Nephron progenitor cell (in vitro differentiated cells): ENCODE results near the gene ARHGAP32.

Experiments
- DNase-seq: peaks from one replicate; pipeline ENCODE4 v3.0.0; 2021
- H3K27ac Mint-ChIP-seq: 2 replicates; pipeline ENCODE4 v1.8.0; 2021; ENCODE audit warnings: mild to moderate bottlenecking, moderate library complexity, mixed read lengths
- H3K27me3 Mint-ChIP-seq: 2 replicates; pipeline ENCODE4 v1.8.0; 2021; ENCODE audit warnings: mild to moderate bottlenecking, low read depth, mixed read lengths; ENCODE audit not compliant: poor library complexity
- H3K36me3 Mint-ChIP-seq: 2 replicates; pipeline ENCODE4 v1.8.0; 2021; ENCODE audit warnings: low read depth, mixed read lengths
- H3K4me1 Mint-ChIP-seq: 2 replicates; pipeline ENCODE4 v1.8.0; 2021; ENCODE audit warnings: mixed read lengths
- H3K4me3 Mint-ChIP-seq: 2 replicates; pipeline ENCODE4 v1.8.0; 2021; ENCODE audit warnings: mild to moderate bottlenecking, moderate library complexity, mixed read lengths
- H3K9me3 Mint-ChIP-seq: 2 replicates; pipeline ENCODE4 v1.8.0; 2021; ENCODE audit warnings: mild to moderate bottlenecking, moderate library complexity, mixed read lengths
- TF ChIP-seq, protein P1 (sequence below): fragments of 200-600 bp; sonication (generic); IDR thresholded peaks from 2 replicates; pipeline ENCODE4 v1.5.0; 2021; ENCODE audit warnings: antibody characterized with exemption

The ARHGAP32 gene

DNA sequence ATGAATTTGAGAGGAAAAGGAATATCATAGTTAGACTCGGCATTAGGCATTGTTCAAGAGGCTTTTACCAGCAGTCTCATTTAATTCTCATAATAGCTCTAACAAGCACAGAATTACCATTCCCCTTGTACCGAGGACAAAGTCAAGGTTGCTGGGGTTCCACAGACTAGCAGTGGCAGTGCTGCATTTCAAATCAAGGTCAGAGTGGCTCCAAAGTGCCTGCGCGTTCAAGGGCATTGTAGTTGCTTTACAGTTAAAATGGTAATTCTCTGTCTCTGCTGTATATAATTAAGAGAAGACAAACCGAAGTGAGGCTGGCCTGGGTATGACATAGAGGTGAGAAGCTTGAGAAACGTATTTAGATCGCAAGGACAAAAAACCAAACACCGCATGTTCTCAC is 209.1 kb downstream of the ARHGAP32 start:
- Mint-ChIP-seq H3K4me1 (no peaks in the 10 kb centered on the region), H3K4me3 (no peak overlapping the region), H3K9me3 (no peaks in the 10 kb centered on the region), H3K27me3 (no peaks in the 10 kb centered on the region), H3K36me3 (peaks cover 23% of the 10 kb centered on the region), H3K27ac (peak overlapping the region; percentile 43)
- DNase-seq = no peak
- TF ChIP-seq, protein P1, sequence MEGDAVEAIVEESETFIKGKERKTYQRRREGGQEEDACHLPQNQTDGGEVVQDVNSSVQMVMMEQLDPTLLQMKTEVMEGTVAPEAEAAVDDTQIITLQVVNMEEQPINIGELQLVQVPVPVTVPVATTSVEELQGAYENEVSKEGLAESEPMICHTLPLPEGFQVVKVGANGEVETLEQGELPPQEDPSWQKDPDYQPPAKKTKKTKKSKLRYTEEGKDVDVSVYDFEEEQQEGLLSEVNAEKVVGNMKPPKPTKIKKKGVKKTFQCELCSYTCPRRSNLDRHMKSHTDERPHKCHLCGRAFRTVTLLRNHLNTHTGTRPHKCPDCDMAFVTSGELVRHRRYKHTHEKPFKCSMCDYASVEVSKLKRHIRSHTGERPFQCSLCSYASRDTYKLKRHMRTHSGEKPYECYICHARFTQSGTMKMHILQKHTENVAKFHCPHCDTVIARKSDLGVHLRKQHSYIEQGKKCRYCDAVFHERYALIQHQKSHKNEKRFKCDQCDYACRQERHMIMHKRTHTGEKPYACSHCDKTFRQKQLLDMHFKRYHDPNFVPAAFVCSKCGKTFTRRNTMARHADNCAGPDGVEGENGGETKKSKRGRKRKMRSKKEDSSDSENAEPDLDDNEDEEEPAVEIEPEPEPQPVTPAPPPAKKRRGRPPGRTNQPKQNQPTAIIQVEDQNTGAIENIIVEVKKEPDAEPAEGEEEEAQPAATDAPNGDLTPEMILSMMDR = no peak

DNA sequence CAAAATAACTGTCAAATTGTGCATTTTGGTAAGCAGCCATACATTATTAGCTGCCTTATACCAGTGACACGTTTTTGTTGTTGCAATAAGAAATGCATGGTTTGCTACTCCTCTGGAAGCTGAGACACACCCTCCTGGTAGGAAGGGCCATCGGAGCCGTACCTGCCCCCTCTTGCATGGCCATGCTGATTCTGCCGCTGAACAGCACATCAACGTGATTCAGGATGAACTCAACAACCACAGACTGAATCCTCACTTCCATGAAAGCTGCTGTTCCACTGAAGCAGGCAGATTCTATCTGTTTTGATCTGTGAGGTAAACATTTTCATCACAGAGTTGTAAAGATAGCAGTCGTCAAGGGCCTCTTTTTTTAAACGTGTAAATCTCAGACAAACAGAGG is 210.9 kb downstream of the ARHGAP32 start:
- H3K36me3 Mint-ChIP-seq = peaks cover 37% of the 10 kb centered on the region
- TF ChIP-seq, protein P1 = no peak
- H3K9me3 Mint-ChIP-seq = no peaks in the 10 kb centered on the region
- H3K4me3 Mint-ChIP-seq = no peak overlapping the region
- no peak for DNase-seq
- no peaks in the 10 kb centered on the region for H3K27me3 Mint-ChIP-seq
- H3K4me1 Mint-ChIP-seq = no peaks in the 10 kb centered on the region
- no peak overlapping the region for H3K27ac Mint-ChIP-seq

- H3K27me3 Mint-ChIP-seq = no peaks in the 10 kb centered on the region
- H3K4me3 Mint-ChIP-seq = no peak overlapping the region
- H3K4me1 Mint-ChIP-seq = peaks cover 11% of the 10 kb centered on the region
- TF ChIP-seq, protein P1 = no peak
- no peaks in the 10 kb centered on the region for H3K9me3 Mint-ChIP-seq
- H3K36me3 Mint-ChIP-seq = peaks cover 52% of the 10 kb centered on the region
- H3K27ac Mint-ChIP-seq = no peak overlapping the region
- no peak for DNase-seq
Measured at GRCh38 chr11:128970598-128971190, 221.4 kb downstream of the ARHGAP32 start.

DNA sequence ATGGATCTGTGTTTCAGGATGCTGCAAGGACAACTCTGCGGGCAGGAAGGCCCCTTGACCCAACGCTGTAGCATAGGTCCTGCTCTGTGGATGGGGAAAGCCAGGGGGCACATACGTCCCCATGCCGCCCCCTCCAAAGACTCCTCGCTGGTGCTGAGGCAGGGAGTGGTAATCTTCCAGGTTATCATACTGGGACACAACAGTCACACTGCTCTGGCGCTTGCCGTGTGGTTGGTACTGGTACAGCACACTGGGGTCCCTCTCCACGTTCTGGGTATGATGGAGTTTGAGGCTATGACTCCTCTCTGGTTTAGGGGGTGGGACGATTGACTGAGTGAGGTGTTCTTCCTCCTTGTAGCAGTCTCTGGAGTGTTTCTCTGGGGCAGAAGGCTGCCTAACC is 223.2 kb downstream of the ARHGAP32 start:
- no peaks in the 10 kb centered on the region for H3K9me3 Mint-ChIP-seq
- H3K27me3 Mint-ChIP-seq = no peaks in the 10 kb centered on the region
- no peak for DNase-seq
- no peak overlapping the region for H3K27ac Mint-ChIP-seq
- peaks cover 40% of the 10 kb centered on the region for H3K36me3 Mint-ChIP-seq
- TF ChIP-seq, protein P1 = no peak
- H3K4me1 Mint-ChIP-seq = peaks cover 23% of the 10 kb centered on the region
- H3K4me3 Mint-ChIP-seq = no peak overlapping the region

DNA sequence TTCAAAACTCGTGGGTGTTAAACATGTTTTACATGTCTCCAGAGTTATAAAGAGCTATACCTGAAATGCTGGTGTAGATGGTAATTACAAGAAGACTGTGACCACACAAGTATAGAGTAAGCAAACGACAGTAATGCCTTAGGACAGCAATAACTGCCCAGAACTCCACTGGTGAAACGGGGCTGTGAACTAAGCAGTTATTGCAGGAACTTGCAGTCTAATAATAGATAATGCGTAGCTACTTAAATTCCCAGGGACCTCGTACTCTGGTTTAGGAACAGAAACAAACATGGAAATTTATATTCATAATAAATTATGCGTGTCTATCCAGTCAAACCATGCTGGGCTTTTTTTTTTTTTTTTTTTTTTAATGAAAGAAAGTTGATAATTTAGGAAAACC is 224.5 kb downstream of the ARHGAP32 start:
- Mint-ChIP-seq H3K27ac (no peak overlapping the region), H3K4me1 (peaks cover 22% of the 10 kb centered on the region), H3K27me3 (no peaks in the 10 kb centered on the region), H3K36me3 (peaks cover 28% of the 10 kb centered on the region), H3K9me3 (no peaks in the 10 kb centered on the region), H3K4me3 (no peak overlapping the region)
- no peak for DNase-seq
- TF ChIP-seq, protein P1 = no peak

- Mint-ChIP-seq H3K4me3 (no peak overlapping the region), H3K27me3 (no peaks in the 10 kb centered on the region), H3K9me3 (no peaks in the 10 kb centered on the region), H3K36me3 (peaks cover 20% of the 10 kb centered on the region), H3K4me1 (peaks cover 17% of the 10 kb centered on the region), H3K27ac (no peak overlapping the region)
- TF ChIP-seq, protein P1 = no peak
- no peak for DNase-seq
Measured at GRCh38 chr11:128965485-128965884, 226.6 kb downstream of the ARHGAP32 start.
